GM21447 (cell line): ENCODE results near the gene ME3.
"Not testable (repeated sequence)": the region's sequence is repeated elsewhere in the genome, so short reads cannot be mapped to it uniquely, and the experiment has no call there.

Source experiments
- ATAC-seq: cut with Tn5 transposase; IDR thresholded peaks from one replicate; pipeline ENCODE4 v1.9.1; 2021; ENCODE audit not compliant: unreplicated experiment

ME3 gene

DNA sequence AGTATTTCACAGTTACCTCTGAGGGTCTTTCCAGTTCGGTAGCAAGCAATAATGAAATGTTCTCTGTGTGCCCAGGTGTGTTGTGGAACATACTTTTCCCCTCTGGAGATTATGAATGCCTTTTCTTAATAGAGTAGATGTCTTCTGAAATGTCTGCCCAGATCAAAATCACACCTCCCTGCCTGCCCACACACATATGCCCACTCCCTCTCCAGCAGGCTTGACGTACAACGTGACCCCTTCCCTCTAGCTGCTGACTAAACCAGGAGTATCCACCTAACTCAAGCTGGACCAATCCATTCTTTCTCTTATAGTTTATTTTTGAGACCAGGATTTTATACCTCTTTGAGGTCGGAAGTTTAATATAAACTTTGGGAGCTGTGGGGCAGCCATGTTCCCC, 48.7 kb downstream of the ME3 start:
- ATAC-seq: no peak

DNA sequence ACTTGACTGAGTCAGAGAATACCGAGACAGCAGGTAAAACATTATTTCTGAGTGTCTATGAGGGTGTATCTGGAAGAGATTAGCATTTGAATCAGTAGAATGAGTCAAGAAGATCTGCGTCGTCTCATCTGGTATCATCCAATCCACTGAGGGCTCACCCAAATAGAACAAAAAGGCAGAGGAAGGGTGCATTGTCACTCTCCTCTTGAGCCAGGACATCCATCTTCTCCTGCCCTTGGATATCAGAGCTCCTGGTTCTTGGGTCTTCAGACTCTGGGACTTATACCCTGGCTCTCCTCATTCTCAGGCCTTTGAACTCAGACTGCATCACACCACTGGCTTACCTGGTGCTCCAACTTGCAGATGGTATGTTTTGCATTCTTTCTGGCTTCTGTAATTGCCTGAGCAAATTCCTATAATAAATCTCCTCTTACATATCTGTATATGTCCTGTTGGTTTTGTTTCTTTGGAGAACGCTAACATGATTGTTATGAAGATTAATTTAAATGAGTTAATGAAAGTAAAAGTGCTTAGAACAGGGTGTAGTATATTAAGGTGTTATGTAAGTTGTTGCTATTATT, 49.3 kb downstream of the ME3 start:
- ATAC-seq: no peak

DNA sequence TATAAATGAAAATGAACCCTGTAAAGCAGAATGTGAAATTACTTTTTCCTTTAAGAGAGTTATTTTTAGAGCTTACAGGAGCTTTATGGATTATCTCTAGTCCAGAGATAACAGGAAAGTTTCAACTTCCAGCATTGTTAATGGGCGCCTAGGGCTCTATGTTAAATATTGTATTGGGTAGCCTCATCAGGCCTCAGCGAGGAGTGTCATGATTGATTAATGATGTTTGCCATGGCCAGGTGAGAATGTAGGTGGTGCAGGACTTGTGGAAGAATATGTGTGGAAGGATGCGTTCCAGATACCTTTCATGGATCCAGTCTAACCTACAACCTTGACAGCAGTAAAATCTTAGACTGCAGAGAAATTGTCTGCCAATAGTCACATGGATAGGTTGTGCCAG, 50.6 kb downstream of the ME3 start:
- ATAC-seq: no peak

DNA sequence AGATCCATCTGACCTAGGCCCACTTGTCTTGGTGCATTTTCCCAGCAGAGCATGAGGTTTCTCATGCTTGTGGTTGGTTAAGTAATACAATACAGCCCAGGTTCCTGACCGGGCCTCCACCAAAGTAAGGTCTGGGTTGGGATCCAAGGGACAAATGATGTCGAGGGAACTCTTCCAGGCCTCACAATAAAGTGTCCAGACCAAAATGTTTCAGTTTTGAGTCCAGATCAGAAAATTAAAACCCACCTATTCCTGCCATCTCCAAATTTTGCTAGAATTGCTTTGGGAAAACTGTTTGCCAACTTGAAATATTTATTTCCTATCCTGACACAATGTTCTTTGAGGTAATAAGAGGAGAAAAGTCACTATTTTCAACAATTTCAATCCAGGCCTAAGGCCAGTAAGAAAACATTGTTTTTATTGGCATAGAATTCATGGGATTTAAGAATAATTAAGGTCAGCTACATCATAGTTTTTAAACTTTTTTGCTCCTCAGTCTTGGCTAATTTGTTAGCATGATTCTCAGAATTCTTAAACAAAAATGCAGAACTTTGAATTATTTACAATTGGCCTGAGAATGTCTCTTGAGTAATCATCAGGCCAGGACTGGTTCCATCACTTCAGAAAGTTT, 51.4 kb downstream of the ME3 start:
- no peak for ATAC-seq

DNA sequence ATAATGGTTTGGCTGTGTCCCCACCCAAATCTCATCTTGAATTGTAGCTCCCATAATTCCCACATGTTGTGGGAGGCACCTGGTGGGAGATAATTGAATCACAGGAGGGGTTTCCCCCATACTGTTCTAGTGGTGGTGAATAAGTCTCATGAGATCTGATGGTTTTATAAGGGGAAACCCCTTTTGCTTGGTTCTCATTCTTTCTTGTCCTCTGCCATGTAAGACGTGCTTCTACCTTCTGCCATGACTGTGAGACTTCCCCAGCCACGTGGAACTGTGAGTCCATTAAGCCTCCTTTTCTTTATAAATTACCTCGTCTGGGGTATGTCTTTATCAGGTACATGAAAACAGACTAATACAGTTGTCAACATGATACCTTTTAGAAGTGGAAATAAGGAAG, 53.0 kb downstream of the ME3 start:
- not testable (repeated sequence) for ATAC-seq

DNA sequence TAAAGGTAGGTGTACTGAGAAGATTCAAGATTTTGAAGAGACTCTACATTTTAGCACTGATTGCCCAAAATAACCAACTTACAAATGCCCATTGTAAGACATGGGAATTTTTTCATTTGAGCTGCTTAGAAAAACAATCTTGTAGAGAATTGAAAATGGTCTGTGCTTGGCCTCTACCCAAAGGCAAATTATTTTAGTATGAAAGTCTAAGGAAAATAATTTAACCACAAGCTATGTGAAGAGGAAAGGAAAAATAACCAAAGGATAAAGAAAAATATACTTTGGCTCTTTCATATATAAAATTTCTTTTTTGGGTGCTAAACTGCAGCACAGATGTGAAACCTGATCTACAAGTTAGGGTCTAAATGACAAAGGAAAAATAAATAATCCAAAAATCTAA, 54.9 kb downstream of the ME3 start:
- ATAC-seq: no peak

DNA sequence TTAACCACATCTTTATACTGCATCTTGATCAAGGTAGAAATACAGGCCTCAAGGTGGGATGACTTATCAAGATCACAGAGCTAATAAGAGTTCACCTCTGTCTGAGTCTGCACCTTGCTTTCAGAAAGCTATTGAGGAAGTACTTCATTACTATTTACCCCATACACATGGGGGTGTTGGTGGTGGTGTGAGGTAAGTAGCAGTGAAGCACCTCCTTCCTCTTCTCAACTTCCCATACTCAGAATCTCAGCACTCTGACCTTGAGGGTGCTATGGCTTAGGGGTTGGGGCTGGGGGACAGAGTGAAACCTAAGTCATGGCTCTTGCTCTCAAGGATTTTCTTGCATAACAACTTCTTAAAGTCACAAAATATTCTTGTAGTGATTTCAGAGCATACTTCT, 56.9 kb downstream of the ME3 start:
- ATAC-seq: no peak

DNA sequence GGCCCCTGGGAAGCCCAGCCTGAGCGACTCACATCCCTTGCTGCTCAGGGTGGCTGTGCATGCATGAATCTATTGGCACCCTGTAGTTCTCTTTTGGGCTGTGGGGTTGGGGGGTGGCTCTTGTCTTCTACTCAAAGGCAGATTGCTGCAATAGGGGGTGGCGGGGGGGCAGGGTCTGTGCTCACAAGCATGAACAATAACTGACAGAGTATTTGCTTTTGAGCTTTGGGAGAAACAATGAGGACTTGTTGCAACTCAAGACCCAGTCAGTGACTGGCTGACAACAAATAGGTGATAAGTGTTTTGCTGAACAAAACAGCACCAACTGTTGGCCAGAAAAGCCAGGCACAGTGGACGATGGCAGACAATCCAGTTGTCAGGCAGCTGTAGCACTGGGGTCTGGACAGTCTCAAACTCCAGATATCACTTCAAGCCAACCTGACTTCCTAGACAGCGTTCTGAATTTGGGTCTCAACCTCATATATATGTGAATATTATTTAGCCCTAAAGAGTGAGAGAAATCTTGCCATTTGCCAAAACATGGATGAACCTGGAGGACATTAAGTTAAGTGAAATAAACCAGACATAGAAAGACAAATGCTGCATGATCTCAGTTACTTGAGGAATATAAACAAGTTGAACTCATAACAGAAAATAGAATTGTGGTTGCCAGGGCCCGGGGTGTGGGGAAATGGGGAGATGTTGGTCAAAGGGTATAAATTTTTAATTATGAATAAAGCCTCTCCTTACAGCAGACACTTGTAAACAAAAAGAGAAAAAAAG, 61.7 kb downstream of the ME3 start:
- no peak for ATAC-seq

DNA sequence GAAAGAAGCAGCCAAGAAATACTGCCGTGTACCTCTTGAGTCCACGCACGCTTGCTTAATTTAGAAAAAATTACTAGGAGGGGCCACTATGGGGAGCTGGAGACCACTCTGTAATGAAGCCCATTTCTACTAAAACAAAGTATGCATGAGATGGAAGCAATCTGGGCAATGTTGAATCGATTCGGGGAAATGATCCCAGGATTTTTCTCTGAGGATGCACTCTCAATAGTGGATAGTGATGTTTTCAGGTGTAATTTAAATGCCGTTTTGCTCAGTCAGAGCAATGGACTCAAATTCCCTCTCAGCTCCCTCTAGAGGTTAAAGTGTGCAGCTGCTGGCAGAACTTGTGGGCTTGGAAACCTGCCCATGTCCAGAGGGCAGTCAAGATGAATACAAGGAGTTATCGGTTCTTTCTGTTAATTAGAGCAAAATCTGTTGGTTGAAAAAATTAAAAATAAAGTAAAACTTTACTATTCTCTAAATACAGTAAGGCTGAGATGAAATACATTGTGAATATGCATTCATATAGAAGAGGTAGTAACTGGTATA, 64.1 kb downstream of the ME3 start:
- ATAC-seq: peak; percentile 96

DNA sequence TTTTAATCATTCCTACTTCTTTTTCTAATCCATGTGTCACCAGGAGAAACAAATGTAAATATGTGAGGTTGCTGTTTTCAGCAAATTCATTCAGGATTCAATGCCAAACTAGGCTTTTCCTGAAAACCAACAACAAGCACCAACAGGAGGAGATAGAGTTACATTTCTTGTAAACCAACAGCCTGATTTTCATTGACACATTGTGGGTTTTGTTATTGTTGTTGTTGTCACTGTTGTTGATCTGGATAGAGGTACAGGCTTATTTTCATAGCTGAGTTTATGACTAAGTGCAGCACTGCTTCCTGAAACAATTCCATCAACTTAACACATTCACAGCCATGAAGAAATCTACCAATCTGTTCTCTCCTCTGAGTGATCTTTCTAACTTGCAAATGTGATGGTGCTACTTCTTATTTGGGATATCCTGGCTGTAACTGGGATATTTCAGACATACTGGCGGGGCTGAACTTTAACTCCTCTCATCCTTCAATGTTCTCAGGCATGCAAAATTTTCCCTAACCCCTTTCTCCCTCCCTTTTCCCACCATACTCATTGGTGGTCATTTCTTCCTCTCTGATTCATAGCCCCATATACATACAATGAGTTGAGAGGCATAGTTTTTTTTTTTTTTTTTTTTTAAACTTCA, 65.5 kb downstream of the ME3 start:
- no peak for ATAC-seq

DNA sequence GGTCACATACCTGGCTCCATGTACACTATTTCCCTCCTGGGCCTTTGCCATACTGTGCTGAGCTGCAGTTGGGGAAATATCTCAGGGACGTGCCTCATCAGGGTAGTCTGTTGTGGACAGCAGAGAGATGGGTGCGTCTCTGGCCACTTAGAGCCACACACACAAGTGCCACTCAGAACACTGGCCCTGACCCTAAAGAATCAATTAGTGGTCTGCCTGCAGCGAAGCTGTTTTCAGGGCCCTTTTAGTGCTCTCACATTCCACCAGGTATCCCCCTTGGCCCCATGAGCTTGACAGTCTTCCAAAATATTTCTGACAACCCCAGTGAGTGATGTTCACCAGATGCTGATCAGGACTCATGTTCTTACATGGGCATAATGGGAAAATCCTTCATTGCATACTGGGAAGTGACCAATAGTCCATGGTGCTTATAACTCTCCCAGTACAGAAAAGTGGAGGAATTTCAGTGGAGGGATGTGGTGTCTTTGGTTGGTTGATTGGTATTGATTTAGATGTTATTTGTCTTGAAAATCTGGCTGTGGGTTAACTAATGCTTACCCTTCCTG, 66.1 kb downstream of the ME3 start:
- no peak for ATAC-seq

DNA sequence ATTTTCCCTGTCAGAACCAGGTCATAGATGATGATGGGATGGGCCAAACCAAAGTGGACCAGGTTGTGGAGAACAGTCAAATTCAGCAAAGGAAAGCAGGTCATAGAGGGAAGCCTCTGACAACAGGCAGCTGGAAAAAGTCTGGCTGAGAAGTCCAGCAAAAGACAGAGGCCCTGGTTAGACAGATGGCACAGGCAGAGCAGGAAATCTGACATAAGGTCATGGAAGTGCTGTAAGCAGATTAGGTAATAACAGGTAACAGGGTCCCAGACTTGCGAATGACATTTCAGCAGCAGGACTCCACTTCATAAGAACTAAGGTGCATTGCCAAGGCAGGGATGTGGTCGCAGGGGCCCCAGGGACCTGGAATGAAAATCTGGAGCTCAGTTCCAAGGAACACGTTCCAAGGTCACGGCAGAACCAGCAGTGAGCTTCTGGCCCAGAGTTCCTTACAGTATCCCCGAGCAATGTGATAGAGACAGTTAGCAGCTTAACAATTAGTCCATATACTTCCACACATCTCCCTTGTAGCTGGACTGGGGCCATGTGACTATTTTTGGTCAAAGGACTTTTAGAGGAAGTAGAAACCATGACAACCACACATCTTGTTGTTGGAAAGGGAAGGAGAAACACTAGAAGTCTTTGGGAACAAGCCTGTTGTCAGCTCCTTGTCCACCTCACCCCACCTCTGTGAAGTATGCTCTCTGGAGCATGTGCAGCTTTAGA, 75.4 kb downstream of the ME3 start:
- ATAC-seq: no peak

DNA sequence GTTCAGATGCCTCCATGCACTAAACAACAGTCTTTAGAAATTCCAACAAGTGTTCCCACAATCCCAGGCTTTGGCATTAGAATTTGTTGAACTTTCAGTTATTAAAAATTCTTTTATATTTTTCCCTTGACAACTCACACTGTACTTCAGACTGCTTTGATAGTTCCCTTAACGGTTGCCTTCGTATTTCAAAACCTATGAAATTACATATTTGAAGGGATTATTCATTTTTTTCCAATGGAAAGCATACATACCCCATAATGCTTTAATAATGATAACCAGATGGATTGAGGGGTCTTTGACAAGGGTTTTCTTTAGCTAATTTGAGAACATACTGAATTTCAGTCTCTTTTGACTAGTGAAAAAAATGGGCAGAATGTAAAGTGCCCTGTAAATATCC, 76.5 kb downstream of the ME3 start:
- ATAC-seq: no peak

DNA sequence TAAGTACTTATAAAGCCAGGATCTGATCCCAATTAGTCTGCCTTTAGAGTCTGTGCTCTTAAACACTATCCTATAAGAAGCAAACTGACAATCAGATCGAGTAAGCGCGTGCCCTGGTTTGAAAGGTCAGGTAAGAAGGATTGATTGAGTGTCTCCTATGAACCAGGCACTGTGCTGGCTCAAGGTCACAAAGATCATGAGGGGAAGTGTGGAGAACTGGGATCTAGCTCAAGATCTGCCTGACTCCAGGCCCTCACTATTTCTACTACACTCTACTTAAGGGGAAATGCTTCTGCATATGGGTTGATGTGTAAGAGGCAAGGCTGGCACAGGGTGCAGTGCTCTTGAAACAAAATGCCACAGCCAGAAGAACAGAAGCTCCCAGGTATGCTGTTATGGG, 77.0 kb downstream of the ME3 start:
- ATAC-seq: no peak

DNA sequence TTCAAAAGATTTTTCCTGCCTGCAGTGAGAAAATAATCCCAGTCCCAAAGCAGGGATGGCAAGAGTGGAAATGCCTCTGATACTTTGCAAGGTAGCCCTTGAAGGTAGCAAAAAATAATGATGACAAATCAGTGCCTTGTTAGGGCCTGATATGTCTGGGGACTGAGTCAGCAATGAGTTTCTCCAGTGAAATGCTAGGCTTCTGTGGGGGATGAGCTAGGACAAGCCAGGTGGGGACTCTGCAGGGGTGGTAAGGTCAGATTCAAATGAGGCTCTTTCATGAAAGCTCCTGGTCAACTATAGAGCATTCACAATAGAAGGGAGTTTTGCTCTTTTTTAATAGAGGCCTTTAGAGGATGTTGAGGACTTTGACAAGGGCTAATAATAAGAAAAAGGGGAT, 77.7 kb downstream of the ME3 start:
- ATAC-seq: no peak

DNA sequence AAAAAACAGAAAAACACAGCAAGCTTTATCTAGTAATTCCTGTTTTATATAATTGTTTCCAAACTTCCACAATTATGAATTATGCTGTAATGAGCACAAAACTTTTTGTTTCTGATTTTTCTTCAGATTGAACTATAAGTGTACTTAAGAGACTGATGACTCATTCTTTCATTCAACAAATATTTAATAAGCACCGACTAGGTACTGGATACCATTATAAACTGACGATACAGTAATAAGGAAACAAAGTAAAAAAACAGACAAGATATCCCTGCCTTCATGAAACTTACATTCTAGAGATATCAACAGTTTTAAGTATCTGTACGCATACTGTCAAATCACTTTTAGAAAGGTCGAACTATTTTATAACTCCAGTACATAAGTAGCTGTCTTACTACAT, 78.6 kb downstream of the ME3 start:
- ATAC-seq: no peak

DNA sequence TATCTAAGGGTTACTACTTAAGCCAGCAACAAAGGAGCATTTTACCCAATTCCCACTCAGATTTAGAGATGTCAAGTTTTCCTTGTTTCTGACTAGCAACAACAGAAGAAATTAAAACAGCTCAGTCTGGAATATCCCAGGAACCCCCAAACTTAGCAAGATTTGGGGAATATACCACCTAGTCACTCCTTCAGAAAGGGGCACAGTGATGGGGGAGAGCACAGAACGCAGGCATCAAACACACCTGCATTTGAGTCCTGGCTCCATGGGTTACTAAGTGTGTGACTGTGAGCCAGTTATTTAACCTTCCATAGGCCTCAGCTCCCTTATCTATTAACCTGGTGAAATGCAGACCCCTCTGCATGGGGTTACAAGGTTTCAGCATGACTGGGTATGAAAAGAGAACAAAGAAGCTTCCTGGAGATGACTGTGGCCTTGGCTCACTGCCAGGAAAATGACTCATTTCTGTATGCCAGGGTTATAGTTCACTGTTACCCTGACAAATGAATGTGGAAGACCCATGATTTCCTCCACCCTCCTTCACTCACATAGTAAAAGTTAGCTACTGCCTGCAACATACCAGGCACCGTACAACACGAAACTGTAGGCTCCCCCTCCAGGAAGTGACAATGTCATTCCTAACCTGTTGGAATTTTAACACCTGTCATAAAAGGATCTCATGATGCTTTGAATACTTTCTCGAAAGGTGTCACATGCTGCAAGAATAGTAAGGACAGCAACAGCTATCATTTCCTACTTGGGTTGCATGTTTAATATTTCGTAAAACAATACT, 79.6 kb downstream of the ME3 start:
- ATAC-seq: peak; percentile 90

DNA sequence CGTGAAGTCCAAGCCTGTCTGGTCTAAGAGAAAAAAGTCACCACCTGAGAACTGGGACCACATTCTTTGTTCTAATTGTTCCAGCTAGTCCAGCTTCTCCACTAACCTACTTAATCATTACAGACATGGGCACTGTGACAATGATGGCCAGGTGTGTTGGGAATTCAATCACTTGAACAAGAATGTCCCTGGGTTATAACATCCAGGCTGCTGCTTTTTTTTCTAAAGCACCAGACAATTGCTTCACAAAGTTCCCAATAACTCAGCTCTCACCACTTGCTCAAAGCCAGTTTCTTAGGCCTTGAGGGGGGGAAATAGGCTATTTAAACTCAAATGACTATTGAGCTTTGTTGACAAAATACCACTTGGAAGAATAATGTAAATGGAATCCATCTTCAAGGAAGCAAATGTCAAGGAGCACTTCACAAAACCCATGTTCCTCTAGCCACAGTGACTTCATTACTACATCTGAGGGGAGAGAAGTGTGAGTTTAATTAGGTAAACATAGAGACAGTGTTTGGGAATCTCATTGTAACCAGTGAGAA, 80.3 kb downstream of the ME3 start:
- ATAC-seq: no peak

DNA sequence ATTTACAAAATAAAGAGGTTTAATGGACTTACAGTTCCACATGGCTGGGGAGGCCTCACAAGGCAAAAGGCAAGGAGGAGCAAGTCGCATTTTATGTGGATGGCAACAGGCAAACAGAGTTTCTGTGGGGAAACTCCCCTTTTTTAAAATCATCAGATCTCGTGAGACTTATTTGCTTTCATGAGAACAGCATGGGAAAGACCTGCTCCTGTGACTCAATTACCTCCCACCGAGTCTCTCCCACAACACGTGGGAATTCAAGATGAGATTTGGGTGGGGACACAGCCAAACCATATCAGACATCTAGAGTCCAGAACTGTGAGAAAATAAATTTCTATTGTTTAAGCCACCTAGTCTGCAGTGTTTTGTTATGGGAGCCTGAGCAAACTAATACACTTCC, 80.8 kb downstream of the ME3 start:
- ATAC-seq: no peak
